VCaP (cell line): ENCODE results near the gene CSHL1.

Experiments
- H3K27ac ChIP-seq: fragments of 450-650 bp; 2 replicates; pipeline ENCODE4 v1.5.1; 2017
- CTCF ChIP-seq: fragments of 450-650 bp; conservative IDR thresholded peaks from 2 replicates; pipeline ENCODE4 v1.5.1; 2017; ENCODE audit warnings: mild to moderate bottlenecking, moderate library complexity

Gene CSHL1

GRCh38 chr17:63930951-63931575, 20.0 kb upstream of the CSHL1 start:
- H3K27ac ChIP-seq, result no peak overlapping the region
- no peak for TF ChIP-seq CTCF

GRCh38 chr17:63929860-63930766, 19.1 kb upstream of the CSHL1 start:
- TF ChIP-seq CTCF, result no peak
- no peak overlapping the region for H3K27ac ChIP-seq

- no peak for TF ChIP-seq CTCF
These were observed 18.1 kb upstream of the CSHL1 start for GRCh38 chr17:63928966-63929695.

GRCh38 chr17:63928172-63928666, 17.2 kb upstream of the CSHL1 start:
- H3K27ac ChIP-seq, result no peak overlapping the region
- no peak for TF ChIP-seq CTCF

More at GRCh38 chr17:63928966-63929695, 18.1 kb upstream of the CSHL1 start:
- no peak overlapping the region for H3K27ac ChIP-seq

- no peak for TF ChIP-seq CTCF
- no peak overlapping the region for H3K27ac ChIP-seq
These were observed 16.6 kb upstream of the CSHL1 start for GRCh38 chr17:63927464-63928171.

GRCh38 chr17:63926164-63926563, 15.1 kb upstream of the CSHL1 start:
- TF ChIP-seq CTCF, result no peak
- no peak overlapping the region for H3K27ac ChIP-seq
